WTC11 (cell line): ENCODE data around the gene TPRX1. TPM values are rescaled to one million over a fixed set of nuclear protein-coding genes. Genes with fewer than 3 reads are reported as not detected.

Experiments used
- ATAC-seq: fragments of 200-7000 bp; cut with Tn5 transposase; 2 replicates; pipeline ENCODE4 v1.10.0; 2021; ENCODE audit warnings: mild to moderate bottlenecking, moderate library complexity
- CTCF ChIA-PET: fragments of 300-600 bp; sonication (Branson Sonifier 250); formaldehyde crosslinking; loops from one replicate; lab custom pipeline; 2021; ENCODE audit warnings: antibody characterized with exemption; lab: Charles Lee
- POLR2A ChIA-PET: fragments of 350-600 bp; sonication (Branson Sonifier 250); formaldehyde crosslinking; loops from one replicate; lab custom pipeline; 2021; ENCODE audit warnings: antibody characterized with exemption; lab: Charles Lee
- DNase-seq: peaks from one replicate; pipeline ENCODE4 v3.0.0; 2021; ENCODE audit warnings: low spot score
- H3K27ac Mint-ChIP-seq: 2 replicates; pipeline ENCODE4 v1.8.0; 2021; ENCODE audit warnings: mixed read lengths
- H3K27me3 Mint-ChIP-seq: 2 replicates; pipeline ENCODE4 v1.8.0; 2021; ENCODE audit warnings: low read depth, mild to moderate bottlenecking, moderate library complexity, mixed read lengths
- H3K36me3 Mint-ChIP-seq: 2 replicates; pipeline ENCODE4 v1.8.0; 2021; ENCODE audit warnings: mixed read lengths
- H3K4me1 Mint-ChIP-seq: 2 replicates; pipeline ENCODE4 v1.8.0; 2022; ENCODE audit warnings: mixed read lengths
- H3K4me3 Mint-ChIP-seq: 2 replicates; pipeline ENCODE4 v1.8.0; 2021; ENCODE audit warnings: mild to moderate bottlenecking, moderate library complexity, mixed read lengths
- H3K9me3 Mint-ChIP-seq: 2 replicates; pipeline ENCODE4 v1.8.0; 2021; ENCODE audit warnings: mixed read lengths
- CTCF ChIP-seq: fragments of 200-600 bp; IDR thresholded peaks from 2 replicates; pipeline ENCODE4 v1.8.0; 2022; ENCODE audit warnings: antibody characterized with exemption
- ERG ChIP-seq: fragments of 250-450 bp; sonication (Bioruptor Pico); IDR thresholded peaks from 2 replicates; pipeline ENCODE4 v1.8.0; 2021; ENCODE audit warnings: mild to moderate bottlenecking
- ESRRA ChIP-seq: sonication (generic); formaldehyde crosslinking; IDR thresholded peaks from 2 replicates; pipeline ENCODE4 v1.8.1; 2022; ENCODE audit warnings: mild to moderate bottlenecking, missing genetic modification reagents, borderline replicate concordance
- FOXJ3 ChIP-seq: sonication (generic); formaldehyde crosslinking; IDR thresholded peaks from 2 replicates; pipeline ENCODE4 v1.9.0; 2021; ENCODE audit warnings: missing genetic modification reagents, mild to moderate bottlenecking, borderline replicate concordance
- FOXK1 ChIP-seq: sonication (generic); formaldehyde crosslinking; IDR thresholded peaks from 2 replicates; pipeline ENCODE4 v1.8.0; 2022; ENCODE audit warnings: mild to moderate bottlenecking, moderate library complexity, missing genetic modification reagents
- JAZF1 ChIP-seq: fragments of 250-450 bp; sonication (Bioruptor Pico); IDR thresholded peaks from 2 replicates; pipeline ENCODE4 v1.9.0; 2021; ENCODE audit warnings: moderate library complexity, mild to moderate bottlenecking, inconsistent platforms
- MLX ChIP-seq: sonication (generic); formaldehyde crosslinking; IDR thresholded peaks from 2 replicates; pipeline ENCODE4 v1.8.1; 2023; ENCODE audit warnings: mild to moderate bottlenecking, missing genetic modification reagents, moderate library complexity
- NR3C1 ChIP-seq: sonication (generic); formaldehyde crosslinking; conservative IDR thresholded peaks from 2 replicates; pipeline ENCODE4 v1.8.1; 2023; ENCODE audit warnings: low read depth, mild to moderate bottlenecking, missing genetic modification reagents
- OVOL2 ChIP-seq: fragments of 250-450 bp; sonication (Bioruptor Pico); IDR thresholded peaks from 2 replicates; pipeline ENCODE4 v1.9.0; 2021; ENCODE audit warnings: mild to moderate bottlenecking, borderline replicate concordance
- ZNF121 ChIP-seq: sonication (generic); formaldehyde crosslinking; IDR thresholded peaks from 2 replicates; pipeline ENCODE4 v1.8.0; 2023; ENCODE audit warnings: missing genetic modification reagents
- ZNF138 ChIP-seq: sonication (generic); formaldehyde crosslinking; conservative IDR thresholded peaks from 2 replicates; pipeline ENCODE4 v1.8.1; 2022; ENCODE audit warnings: mild to moderate bottlenecking, moderate library complexity, missing genetic modification reagents
- ZNF219 ChIP-seq: sonication (generic); formaldehyde crosslinking; IDR thresholded peaks from 2 replicates; pipeline ENCODE4 v1.8.0; 2023; ENCODE audit warnings: missing genetic modification reagents, mild to moderate bottlenecking, borderline replicate concordance
- ZNF232 ChIP-seq: sonication (generic); formaldehyde crosslinking; IDR thresholded peaks from 2 replicates; pipeline ENCODE4 v1.8.0; 2022; ENCODE audit warnings: mild to moderate bottlenecking, missing genetic modification reagents
- ZNF396 ChIP-seq: fragments of 250-450 bp; sonication (Bioruptor Pico); IDR thresholded peaks from 2 replicates; pipeline ENCODE4 v1.8.0; 2021; ENCODE audit warnings: mild to moderate bottlenecking, moderate library complexity, borderline replicate concordance
- ZNF532 ChIP-seq: fragments of 250-450 bp; sonication (Bioruptor Pico); IDR thresholded peaks from 2 replicates; pipeline ENCODE4 v1.9.0; 2021; ENCODE audit warnings: mild to moderate bottlenecking, borderline replicate concordance
- ZSCAN18 ChIP-seq: fragments of 250-450 bp; sonication (Bioruptor Pico); IDR thresholded peaks from 2 replicates; pipeline ENCODE4 v2.1.2; 2022; ENCODE audit warnings: mild to moderate bottlenecking, moderate library complexity
- total RNA-seq: library from RNA; stranded (reverse); gene quantifications from 3 replicates; pipeline ENCODE4 v1.2.3, GENCODE V29; 2021

TPRX1 gene
- total RNA-seq, 1 experiment from 2014 or later: not detected

GRCh38 chr19:47797996-47798903, 6.1 kb downstream of the TPRX1 start (continued):
- no peak for TF ChIP-seq ERG (CRISPR knock-in tag)
- no peak for TF ChIP-seq FOXK1 (CRISPR knock-in tag)
- no peak for TF ChIP-seq ZNF532
- TF ChIP-seq JAZF1 (CRISPR knock-in tag): no peak
- no peak for TF ChIP-seq OVOL2 (CRISPR knock-in tag)
- TF ChIP-seq NR3C1: no peak
- TF ChIP-seq ZNF138 (CRISPR knock-in tag): no peak
- no peak for TF ChIP-seq ZNF396 (CRISPR knock-in tag)
- no peak for TF ChIP-seq MLX
- TF ChIP-seq ZNF232: no peak

- peaks cover 9% of the 10 kb centered on the region; the same call in 1 of the 2 replicates for H3K36me3 Mint-ChIP-seq
- H3K27me3 Mint-ChIP-seq: no peaks in the 10 kb centered on the region
- H3K4me1 Mint-ChIP-seq: no peaks in the 10 kb centered on the region
- DNase-seq: no peak
- H3K4me3 Mint-ChIP-seq: no peak overlapping the region
- POLR2A ChIA-PET: no interaction called here
- TF ChIP-seq JAZF1 (CRISPR knock-in tag) (no peak), ESRRA (CRISPR knock-in tag) (no peak)
- TF ChIP-seq, all 79 proteins: peak for 0
- no peak overlapping the region for H3K27ac Mint-ChIP-seq
- peaks cover 15% of the 10 kb centered on the region for H3K9me3 Mint-ChIP-seq
- CTCF ChIA-PET: interaction anchor here (0.6 to 3.0 kb wide), 3 partner anchors 31 to 68 kb away, joined by 5 to 23 read pairs (median 10); no protein-coding TSS in a partner anchor
- no peak for ATAC-seq
Observed at GRCh38 chr19:47796785-47797184, 7.6 kb downstream of the TPRX1 start.

- ATAC-seq (peak; percentile 18), DNase-seq (peak; percentile 57)
- CTCF ChIA-PET: interaction anchor here (0.6 to 3.0 kb wide), 15 partner anchors 10 to 366 kb away, joined by 3 to 23 read pairs (median 5); partner anchors contain the start of genes EHD2 and SELENOW
- peaks cover 7% of the 10 kb centered on the region for H3K4me1 Mint-ChIP-seq
- H3K36me3 Mint-ChIP-seq: peaks cover 5% of the 10 kb centered on the region; the same call in 1 of the 2 replicates
- H3K27me3 Mint-ChIP-seq: no peaks in the 10 kb centered on the region
- H3K27ac Mint-ChIP-seq: no peak overlapping the region
- H3K9me3 Mint-ChIP-seq: peaks cover 9% of the 10 kb centered on the region
- POLR2A ChIA-PET: interaction anchor here (0.6 to 1.0 kb wide), 2 partner anchors 17 to 55 kb away, joined by 3 to 7 read pairs; no protein-coding TSS in a partner anchor
- H3K4me3 Mint-ChIP-seq: no peak overlapping the region
- TF ChIP-seq FOXJ3 (CRISPR knock-in tag) (no peak), ZNF219 (CRISPR knock-in tag) (no peak), ZSCAN18 (peak; percentile 57; the same call in 1 of the 2 replicates), CTCF (peak; percentile 67), ZNF121 (peak; percentile 76; the same call in 1 of the 2 replicates)
- TF ChIP-seq, all 79 proteins: peak for 3
Observed at GRCh38 chr19:47794526-47794925, 9.8 kb downstream of the TPRX1 start.
